Activated CD4-positive, alpha-beta T cell treated with anti-CD3 and anti-CD28 coated beads for 48 hours (primary cell): ENCODE measurements around the gene PTPRS.

Experiments used
- DNase-seq: peaks from one replicate; pipeline ENCODE4 v3.0.0-alpha.2; 2020

PTPRS gene

DNA sequence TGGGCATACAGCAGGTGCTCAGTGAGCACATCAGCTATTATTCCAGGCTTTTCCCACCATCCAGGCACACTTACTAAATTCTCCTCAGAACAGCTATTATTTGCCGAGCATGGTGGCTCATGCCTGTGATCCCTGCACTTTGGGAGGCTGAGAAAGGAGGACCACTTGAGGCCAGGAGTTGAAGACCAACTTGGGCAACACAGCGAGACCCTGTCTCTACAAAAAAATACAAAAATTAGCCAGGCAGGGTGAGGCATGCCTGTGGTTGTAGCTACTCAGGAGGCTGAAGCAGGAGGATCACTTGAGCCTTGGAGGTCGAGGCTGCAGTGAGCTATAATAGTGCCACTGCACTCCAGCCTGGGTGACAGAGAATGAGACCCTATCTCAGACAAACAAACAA, 35.4 kb downstream of the PTPRS start:
- DNase-seq: no peak

DNA sequence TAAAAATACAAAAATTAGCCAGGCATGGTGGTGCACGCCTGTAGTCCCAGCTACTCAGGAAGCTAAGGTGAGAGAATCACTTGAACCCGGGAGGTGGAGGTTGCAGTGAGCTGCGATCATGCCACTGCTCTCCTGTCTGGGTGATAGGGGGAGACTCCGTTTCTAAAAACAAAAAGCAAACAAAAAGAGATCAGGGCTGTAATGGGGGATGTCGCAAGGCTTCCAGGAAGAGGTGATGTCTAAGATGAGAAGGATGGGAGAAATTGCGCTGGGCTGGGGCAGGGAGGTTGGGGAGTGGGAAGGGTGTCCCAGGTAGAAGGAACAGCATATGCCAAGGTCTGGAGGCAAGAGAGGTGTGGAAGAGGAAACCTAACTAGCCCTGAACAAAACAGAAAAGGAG, 36.1 kb downstream of the PTPRS start:
- DNase-seq: no peak

DNA sequence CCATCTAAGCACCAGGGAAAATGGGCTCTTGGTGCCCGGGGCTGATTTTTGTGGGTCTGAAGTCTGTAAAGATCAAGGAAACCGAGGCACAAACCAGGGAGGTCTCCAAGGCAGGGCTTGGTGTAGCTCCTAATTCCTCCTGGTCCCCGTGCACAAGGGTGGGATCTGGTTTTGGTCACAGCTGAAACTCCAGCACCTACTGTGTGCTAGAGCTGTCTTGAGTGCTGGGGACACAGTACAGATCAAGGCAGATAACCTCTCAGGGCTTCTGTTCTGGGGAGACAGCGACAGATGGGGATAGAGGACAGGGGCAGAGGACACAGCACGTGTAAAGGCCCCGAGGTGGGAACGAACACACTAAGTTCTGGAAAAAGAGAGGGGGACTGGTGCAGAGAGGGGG, 37.4 kb downstream of the PTPRS start:
- no peak for DNase-seq

DNA sequence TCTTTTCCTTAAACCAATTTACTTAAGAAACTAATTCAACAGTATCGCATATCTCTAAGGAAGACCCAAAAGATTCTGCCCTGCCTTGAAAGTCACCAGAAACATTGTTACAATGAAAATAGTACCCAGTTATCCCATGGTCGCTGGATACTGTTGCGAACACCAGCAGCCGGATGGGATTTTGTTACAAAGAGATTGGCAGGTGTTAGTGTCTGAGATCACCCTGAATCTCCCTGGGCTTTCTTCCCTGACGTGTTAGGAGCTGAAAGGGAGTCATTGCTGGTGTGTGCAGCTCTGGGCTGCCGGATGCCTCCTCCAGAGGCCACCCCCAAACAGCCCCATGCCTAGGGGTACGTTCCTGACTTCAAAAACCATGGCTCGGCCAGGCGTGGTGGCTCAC, 38.2 kb downstream of the PTPRS start:
- no peak for DNase-seq

DNA sequence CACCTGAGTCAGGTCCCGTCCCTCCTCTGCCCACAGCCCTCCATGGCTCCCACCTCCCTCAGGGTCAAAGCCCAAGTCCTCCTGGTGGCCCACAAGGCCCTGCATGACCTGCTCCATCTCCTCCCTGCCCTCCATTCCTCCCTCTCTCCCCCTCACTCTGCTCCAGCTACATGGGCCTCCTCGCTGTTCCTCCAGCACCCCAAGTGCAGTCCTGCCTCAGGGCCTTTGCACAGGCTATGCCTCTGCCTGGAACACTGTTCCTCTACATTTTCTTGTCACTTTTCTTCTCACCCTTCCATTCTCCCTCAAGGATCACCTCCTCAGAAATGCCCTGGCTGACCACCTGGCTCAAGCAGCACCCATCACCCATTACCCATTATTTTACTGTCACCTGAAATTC, 41.5 kb downstream of the PTPRS start:
- no peak for DNase-seq

DNA sequence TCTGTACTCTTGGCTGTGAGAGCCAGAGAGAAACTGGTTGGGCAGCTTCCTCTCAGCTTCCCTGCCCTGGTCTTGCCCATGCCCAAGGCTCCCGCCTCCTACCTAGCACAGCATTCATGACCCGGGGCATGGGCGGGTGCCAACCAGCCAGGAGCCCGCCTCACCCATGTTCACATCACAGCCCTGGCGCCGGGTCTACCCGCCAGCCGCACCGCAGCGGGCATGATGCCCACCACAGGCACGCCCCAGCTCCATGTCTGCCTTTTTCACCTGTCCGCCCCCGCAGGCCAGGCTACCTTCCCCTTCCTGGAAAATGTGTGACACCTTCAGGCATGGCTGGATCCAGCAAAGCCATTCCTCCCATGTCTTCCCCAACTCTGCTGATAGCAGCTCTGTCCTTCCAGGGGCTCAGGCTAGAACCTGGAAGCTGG, 42.1 kb downstream of the PTPRS start:
- DNase-seq: no peak

DNA sequence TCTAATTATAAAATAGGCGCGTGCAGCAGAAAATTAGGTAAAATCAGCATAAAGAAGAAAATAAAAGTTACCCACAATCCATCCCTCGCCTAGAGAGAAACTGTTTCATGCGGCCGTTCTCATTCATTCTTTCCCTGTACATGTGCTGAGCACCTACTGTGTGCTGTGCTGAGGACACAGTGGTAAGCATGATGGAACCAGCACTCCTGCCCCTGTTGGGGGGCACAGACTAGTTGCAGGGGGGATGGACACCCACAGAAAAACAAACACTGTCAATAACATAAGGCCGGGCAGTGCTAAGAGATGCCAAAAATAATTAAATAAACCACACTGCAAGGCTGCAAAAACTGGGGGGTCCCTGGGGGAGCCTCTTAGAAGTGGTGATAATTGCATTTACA, 43.3 kb downstream of the PTPRS start:
- no peak for DNase-seq

DNA sequence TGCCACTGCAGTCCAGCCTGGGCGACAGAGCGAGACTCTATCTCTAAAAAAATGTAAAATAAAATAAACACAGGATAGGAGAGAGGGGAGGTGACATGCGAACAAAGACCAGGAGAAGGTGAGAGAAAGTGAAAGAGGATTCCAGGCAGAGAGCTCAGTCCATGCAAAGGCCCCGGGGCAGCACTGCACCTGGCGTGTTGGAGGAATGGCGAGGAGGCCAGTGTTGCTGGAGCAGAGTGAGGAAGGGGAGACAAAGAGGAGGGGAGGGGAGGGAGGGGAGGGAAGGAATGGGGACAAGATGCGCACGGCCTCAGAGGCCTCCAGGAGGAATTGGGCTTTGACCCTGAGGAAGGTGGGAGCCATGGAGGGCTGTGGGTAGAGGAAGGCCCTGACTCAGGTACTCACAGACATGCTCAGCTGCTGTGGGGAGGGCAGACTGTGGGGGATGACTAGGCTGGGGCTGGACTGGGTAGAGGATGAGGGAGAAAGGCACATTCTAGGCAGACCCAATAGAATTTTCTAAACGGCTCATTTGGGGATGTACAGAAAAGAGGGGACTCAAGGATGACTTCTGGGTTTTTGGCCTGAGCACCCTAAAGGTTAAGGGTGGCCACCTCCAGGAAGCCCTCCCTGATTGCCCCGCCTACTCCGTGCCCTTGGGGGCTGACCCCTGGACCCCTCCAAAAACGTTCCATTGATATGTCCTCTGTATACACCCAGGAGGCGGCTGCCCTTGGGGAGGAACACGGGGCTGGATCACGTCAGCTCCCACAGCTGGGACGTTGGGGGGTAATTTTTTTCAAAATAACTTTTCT, 43.9 kb downstream of the PTPRS start:
- DNase-seq: no peak

DNA sequence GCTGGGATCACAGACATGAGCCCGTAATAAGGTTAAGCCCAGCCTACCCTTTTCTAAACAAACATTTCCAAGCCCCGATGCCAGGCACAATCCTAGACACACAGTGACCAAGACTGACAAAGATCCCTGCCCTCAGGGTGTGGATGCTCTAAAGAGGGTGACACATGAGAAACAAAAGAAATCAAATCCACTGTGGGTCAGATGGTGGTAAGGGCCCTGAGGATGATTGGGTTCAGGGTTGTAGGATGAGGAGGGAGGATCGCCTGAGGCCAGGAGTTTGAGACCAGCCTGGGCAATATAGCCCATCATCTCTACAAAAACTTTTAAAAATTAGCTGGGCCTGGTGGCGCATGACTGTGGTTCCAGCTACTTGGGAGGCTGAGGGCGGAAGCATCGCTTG, 44.6 kb downstream of the PTPRS start:
- no peak for DNase-seq

DNA sequence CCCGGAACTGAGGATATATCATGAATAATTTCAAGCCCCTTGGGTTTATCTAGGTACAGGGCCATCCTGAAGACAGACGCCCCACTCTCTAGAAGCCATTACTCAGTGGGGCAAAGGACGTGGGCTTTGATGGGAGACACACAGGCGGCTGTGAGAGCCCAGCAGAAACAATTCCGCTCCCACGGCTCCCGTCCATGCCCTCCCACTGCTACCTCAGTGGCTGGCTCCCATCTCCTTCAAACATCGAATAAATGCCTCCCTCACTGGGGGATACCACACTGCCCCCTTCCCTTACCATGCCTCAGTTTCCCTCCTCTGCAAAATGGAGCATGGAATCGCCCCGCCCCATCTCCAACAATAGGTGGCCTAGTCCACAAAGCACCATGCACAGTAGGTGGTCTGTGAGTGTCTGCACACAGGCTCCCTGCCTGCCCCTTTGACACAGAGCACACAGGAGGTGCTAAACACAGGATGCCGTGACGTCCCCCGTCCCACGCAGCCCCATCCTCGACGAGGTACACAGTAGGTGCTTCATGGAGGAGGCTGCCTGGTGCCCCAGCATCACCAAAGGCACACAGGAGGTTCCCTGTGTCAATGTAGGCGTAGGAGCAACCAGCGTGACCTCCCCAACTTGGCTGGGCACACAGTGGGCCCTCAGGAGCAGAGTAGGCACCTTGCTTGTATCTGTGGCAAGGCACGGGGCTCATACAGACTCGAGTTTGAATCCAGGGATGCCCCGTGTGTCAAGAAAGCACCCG, 46.0 kb downstream of the PTPRS start:
- no peak for DNase-seq

DNA sequence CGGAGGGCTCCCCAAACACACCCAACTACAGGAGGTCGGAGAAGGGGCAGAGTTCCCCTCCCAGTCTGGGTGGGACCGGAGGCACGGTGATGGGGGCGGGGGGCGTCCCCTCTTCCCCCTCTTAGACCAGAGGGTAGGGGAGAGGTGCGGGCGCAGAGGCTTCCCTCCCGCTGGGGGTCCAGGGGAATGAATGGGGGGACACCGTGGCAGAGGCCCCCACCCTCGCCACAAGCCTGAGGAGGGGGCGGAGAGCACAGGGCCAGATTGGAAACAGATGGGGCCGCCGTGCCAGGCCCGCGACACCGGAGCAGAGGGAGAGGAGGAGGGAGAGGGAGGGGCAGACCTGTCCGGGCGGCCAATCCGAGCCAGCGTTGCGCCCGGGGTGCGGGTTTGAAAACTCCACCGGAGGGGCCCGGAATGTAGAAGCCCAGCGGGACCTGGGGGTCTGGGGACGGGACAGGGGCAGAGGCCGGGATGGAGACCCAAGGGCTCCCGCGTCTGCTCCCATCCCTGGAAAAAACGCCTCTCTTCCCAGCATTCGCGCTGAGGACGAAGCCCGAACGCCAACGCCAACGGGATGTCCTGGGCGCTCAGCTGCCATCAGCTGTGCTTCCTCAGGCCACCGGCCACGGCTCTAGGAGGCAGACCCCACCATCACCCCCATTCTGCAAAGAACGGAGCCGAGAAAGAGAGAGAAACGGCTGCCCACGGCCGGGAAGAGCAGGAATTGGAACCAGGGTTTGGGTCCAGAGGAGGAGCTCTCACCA, 46.8 kb downstream of the PTPRS start:
- DNase-seq: peak; percentile 20

DNA sequence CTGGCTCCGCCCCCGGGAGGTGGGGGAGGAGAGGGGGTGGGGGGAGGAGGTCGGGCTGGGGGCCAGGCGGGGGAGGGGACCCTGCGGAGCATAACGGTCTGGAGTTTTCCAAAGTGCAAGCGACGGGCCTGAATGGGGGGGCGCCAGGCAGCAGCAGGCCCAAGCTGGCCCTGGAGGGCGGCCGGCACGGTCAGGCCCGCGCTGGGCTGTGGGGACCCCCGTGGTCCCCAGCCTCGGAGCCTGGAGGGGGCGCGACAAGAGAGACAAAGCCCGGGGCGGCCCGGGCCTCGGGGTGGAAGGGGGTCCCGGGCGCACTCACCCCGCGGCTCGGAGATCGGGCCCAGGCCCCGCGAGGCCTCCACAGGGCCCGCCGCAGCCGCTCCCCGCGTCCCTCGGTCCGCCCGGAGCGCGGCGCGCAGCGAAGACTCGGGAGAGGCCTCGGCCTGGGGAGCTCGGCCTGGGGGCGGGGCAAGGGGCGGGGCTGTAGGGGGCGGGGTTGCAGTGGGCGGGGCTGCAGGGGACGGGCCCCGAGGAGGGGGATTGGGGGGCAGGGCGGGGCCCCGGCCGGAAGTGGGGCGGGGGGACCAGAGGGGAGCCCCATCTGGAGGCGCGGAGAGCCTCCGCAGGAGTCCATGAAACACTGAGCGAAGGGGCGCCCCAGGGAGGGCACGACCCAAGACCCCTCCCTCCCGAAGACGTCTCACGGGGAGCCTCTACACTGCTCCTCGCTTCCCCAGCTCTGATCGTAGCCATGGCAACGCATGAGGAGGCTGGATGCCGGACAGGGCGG, 47.6 kb downstream of the PTPRS start:
- DNase-seq: peak; percentile 63

DNA sequence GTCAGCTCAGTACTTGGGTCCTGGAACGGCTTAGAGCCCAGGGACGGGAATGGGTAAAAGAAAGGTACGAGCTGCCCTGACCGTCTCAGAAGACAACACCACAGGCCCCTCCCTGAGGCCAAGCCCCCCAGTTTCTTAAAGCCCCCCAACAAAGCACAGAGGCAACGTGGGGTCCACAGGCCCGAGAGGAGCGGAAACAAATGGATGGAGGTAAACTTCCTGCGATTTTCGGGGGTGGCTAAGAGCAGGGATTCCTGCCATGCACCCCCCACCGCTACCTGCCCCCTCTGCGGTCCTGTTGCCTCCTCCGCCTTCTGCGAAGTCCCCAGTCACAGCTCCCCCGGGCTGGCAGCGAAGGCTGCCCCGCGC, 48.2 kb downstream of the PTPRS start:
- DNase-seq: peak; percentile 26

DNA sequence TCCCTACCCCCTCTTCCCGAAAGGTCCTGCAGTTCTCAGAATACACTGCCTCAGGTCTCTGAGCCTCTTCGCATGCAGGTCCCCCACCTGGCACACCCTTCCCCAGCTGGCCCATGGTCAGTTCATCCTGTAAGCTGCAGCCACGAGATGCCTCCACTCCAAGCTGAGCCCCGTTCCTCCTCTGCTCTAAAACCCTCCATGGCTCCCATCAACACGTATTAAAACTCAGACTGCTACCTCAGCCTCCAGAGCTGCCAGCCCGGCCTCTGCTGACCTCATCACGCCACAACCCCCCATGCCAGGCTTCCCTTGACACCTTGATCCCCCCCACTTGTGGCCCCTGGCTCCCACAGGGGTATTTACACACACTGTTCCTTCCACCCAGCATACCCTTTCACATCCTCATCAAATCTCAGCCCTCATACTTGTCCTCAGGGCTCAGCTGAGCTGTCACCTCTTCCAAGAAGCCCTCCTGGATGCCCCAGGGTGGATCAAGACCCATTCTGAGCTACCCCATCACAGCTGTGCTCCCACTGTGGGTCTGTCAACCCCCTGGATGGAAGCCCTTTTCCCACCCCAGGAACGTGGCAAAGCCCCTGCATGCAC, 48.9 kb downstream of the PTPRS start:
- DNase-seq: no peak
